Activated T-cell treated with anti-CD3 and anti-CD28 coated beads, Interleukin-2, amount 50 U/mL, for 4 hours (primary cell): ENCODE results near the gene TNFRSF8. TPM values are rescaled to one million over a fixed set of nuclear protein-coding genes. Genes with fewer than 3 reads are reported as not detected.

Source experiments
- ATAC-seq, 2 donors: fragments of 200-7000 bp; cut with Tn5 transposase; one replicate each; pipeline ENCODE4 v1.10.0; 2021
- DNase-seq: peaks from one replicate; pipeline ENCODE4 v3.0.0-alpha.2; 2020
- H3K27me3 Mint-ChIP-seq: one replicate; pipeline ENCODE4 v1.8.0; 2021; ENCODE audit warnings: low read depth, mixed read lengths
- H3K36me3 Mint-ChIP-seq: one replicate; pipeline ENCODE4 v1.8.0; 2022; ENCODE audit warnings: mixed read lengths; ENCODE audit not compliant: insufficient read depth
- H3K4me1 Mint-ChIP-seq: one replicate; pipeline ENCODE4 v1.8.0; 2021; ENCODE audit warnings: low read depth, mixed read lengths
- H3K4me3 Mint-ChIP-seq: one replicate; pipeline ENCODE4 v1.8.0; 2021; ENCODE audit warnings: mild to moderate bottlenecking, moderate library complexity, mixed read lengths
- H3K9me3 Mint-ChIP-seq: one replicate; pipeline ENCODE4 v1.8.0; 2021; ENCODE audit warnings: mixed read lengths
- total RNA-seq, 3 donors: library from RNA; stranded (reverse); gene quantifications; one replicate each; pipeline ENCODE4 v1.2.1, GENCODE V29; 2021

TNFRSF8 gene
- total RNA-seq, 3 donors from 2014 or later = 13.7 to 17.5 (median 14.9) TPM

- Mint-ChIP-seq H3K4me3 (peak overlapping the region; percentile 24), H3K9me3 (no peaks in the 10 kb centered on the region)
- peak; percentile 78 to 82 for ATAC-seq
These were observed 98.8 kb downstream of the TNFRSF8 start for GRCh38 chr1:12161662-12162458.

DNA sequence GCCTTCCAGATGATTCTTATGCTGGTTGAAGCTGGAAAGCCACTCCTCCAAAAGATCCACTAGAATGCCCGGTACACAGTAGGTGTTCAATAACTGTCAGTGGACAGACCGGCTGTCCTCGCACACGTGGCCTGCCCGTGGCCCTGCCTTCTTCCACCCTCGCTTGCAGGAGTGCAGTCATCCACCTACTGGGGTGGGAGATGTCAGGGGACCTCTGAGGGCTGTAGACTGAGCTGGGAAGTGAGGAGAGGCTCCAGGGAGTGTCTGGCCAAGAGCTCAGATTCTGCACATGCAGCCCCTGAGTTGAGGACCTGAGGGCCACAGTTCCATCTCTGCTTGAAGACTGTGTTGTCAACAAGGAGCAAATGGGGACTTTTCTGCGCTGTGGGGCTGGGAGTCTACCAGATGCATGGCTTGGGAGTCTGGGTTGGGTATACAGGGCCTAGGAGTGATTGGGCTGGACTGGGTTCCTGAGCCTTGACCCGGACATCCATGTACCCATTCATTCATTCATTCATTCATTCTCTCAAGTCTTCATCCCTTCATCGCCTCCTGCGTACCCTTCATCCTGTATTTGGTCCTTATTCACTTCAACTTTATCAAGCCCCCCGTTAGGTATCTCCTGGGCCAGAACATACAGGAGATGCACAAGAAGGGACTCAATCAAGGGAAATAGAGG lies 99.5 kb downstream of the TNFRSF8 start:
- Mint-ChIP-seq H3K4me3 (peak overlapping the region; percentile 26), H3K27me3 (no peaks in the 10 kb centered on the region), H3K9me3 (no peaks in the 10 kb centered on the region), H3K36me3 (peaks cover 2% of the 10 kb centered on the region), H3K4me1 (peaks cover 64% of the 10 kb centered on the region)
- no peak for DNase-seq
- no peak for ATAC-seq

More at GRCh38 chr1:12161662-12162458, 98.8 kb downstream of the TNFRSF8 start:
- peak; percentile 67 for DNase-seq
- Mint-ChIP-seq H3K27me3 (no peaks in the 10 kb centered on the region), H3K4me1 (peaks cover 69% of the 10 kb centered on the region), H3K36me3 (no peaks in the 10 kb centered on the region)

DNA sequence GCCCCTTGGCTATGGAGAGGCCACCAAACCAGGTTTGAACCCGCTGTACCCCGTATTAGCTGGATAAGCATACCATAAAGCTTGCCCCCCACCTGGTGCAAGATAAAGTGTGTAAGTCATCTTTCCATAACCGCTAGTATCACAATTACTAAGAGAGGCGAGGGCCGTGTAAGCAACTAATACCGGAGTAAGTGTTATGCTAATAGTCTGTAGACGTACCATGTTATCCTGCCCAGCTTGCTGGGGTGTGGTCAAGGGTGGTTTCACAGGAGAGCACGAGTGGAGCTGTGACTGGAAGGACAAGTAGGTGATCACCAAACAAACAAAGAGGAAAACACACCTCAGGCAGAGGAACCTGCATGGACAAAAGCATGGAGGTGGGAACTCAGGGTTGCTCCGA lies 100.1 kb downstream of the TNFRSF8 start:
- H3K36me3 Mint-ChIP-seq = peaks cover 6% of the 10 kb centered on the region
- no peaks in the 10 kb centered on the region for H3K9me3 Mint-ChIP-seq
- no peaks in the 10 kb centered on the region for H3K27me3 Mint-ChIP-seq
- ATAC-seq (no peak), DNase-seq (no peak)
- H3K4me1 Mint-ChIP-seq = peaks cover 63% of the 10 kb centered on the region
- H3K4me3 Mint-ChIP-seq = no peak overlapping the region

- Mint-ChIP-seq H3K4me1 (peaks cover 61% of the 10 kb centered on the region), H3K36me3 (peaks cover 12% of the 10 kb centered on the region)
- no peak for DNase-seq
These were observed 101.1 kb downstream of the TNFRSF8 start for GRCh38 chr1:12164210-12164609.

DNA sequence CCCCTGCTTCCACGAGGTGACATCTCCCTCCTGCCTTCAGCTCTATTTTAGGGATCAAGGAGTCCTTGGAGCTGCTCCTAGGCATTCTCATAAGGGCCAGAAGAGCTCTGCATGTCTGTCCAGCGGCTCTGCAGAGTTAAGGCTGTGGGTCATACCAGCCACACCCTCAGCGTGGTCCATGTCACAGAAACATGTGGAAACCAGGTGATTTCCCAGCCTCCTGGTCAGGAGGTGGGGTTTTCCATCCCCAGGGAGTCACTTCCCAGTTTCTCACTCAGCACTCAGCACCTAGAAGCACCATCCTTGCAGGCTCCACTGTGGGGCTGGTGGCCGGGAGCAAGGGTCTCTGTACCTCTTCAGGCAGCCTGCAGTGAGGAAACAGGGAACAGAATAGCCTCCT lies 102.2 kb downstream of the TNFRSF8 start:
- H3K36me3 Mint-ChIP-seq = peaks cover 21% of the 10 kb centered on the region
- H3K27me3 Mint-ChIP-seq = no peaks in the 10 kb centered on the region
- no peak overlapping the region for H3K4me3 Mint-ChIP-seq
- DNase-seq (no peak), ATAC-seq (no peak)
- H3K4me1 Mint-ChIP-seq = peaks cover 67% of the 10 kb centered on the region
- no peaks in the 10 kb centered on the region for H3K9me3 Mint-ChIP-seq

More at GRCh38 chr1:12164210-12164609, 101.1 kb downstream of the TNFRSF8 start:
- Mint-ChIP-seq H3K9me3 (no peaks in the 10 kb centered on the region), H3K27me3 (no peaks in the 10 kb centered on the region), H3K4me3 (no peak overlapping the region)
- ATAC-seq = no peak

GRCh38 chr1:12166834-12167492 lies 103.9 kb downstream of the TNFRSF8 start, which contains the start of gene TNFRSF1B:
TNFRSF1B (plus strand) TSS chr1:12166991; CDS start chr1:12167092, 101 bp downstream.
- no peaks in the 10 kb centered on the region for H3K27me3 Mint-ChIP-seq
- H3K4me1 Mint-ChIP-seq = peaks cover 64% of the 10 kb centered on the region
- ATAC-seq (peak; percentile 72 to 74), DNase-seq (peak; percentile 70)
- peaks cover 30% of the 10 kb centered on the region for H3K36me3 Mint-ChIP-seq
- peak within 1 kb of the TSS; percentile 100 for H3K4me3 Mint-ChIP-seq
- peaks cover 5% of the 10 kb centered on the region for H3K9me3 Mint-ChIP-seq

- no peaks in the 10 kb centered on the region for H3K27me3 Mint-ChIP-seq
- H3K4me3 Mint-ChIP-seq = peak overlapping the region; percentile 100
- H3K9me3 Mint-ChIP-seq = peaks cover 5% of the 10 kb centered on the region
- peaks cover 34% of the 10 kb centered on the region for H3K36me3 Mint-ChIP-seq
- DNase-seq = no peak
- H3K4me1 Mint-ChIP-seq = peaks cover 64% of the 10 kb centered on the region
- ATAC-seq = peak; percentile 20
These were observed 104.7 kb downstream of the TNFRSF8 start for GRCh38 chr1:12167493-12168429.

DNA sequence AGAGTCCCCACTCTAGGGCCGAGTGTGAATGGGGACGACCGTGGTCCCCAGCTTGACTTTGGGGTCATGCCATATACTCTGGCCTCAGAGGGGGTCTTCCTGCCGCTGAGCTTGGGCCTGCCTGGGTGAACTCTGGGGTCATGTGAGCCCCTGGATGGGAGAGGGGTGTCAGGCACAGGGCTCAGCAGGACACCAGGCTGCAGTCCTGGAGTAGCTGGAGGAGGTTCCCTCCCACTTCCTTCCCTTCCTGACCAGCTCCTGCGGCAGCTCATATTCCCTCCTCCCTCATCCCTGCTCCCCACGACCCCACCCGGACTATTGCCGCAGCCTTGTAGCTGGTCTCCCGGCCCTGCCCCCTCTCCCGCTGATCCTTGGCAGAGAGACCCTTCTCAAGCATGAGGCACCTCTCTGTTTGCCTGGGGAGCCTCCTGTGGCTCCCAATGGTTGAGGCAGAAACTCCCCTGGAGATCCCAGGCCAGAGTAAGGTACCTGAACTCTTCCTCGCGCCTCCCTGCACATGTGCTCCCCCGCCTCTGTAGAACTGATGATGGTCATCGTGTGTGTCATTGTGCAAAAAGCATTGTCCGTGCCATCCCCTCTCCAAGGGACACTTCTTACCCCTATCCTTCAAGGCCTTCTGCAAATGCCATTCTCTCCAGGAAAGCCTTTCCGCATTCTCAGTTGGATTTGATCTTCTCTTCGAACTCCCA lies 105.5 kb downstream of the TNFRSF8 start:
- Mint-ChIP-seq H3K36me3 (peaks cover 35% of the 10 kb centered on the region), H3K27me3 (no peaks in the 10 kb centered on the region), H3K9me3 (peaks cover 5% of the 10 kb centered on the region), H3K4me1 (peaks cover 64% of the 10 kb centered on the region), H3K4me3 (peak overlapping the region; percentile 100)
- ATAC-seq (no peak), DNase-seq (no peak)

DNA sequence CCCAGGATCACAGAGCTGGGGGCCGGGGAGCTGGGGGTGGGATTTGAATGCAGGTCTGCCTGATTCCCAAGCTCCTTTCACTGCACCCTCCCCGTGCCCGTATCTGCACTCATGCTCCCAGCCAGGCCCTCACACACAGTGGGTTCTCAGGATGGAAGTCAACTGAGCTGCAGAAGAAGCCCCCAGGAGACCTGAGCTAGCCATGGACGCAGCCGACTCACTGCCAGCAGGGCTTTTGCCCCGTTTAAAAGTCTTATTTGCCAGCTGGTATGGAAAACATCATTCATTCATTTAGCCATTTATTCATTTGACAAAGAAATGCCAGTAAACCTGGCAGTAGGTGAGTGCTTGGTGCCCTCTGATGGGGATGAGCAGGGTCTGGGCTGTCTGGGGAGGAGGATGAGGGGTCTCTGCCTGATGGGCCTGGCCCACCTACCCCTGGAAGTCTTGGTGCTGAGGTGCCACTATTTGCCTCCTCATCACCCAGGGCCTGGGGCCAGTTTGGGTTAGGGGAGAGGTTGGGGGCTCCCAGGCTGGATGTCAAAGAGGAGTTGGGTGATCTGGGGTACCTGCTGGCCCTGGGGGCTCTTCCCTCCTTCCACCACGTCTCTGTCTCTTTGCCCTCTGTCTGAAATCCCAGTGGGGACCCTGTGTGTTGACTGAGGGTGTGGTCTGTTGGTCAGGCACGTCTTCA lies 106.5 kb downstream of the TNFRSF8 start:
- Mint-ChIP-seq H3K36me3 (peaks cover 36% of the 10 kb centered on the region), H3K4me3 (peak overlapping the region; percentile 100)

GRCh38 chr1:12170263-12170671 lies 107.2 kb downstream of the TNFRSF8 start:
- peaks cover 76% of the 10 kb centered on the region for H3K4me1 Mint-ChIP-seq
- H3K4me3 Mint-ChIP-seq = peak overlapping the region; percentile 100
- H3K27me3 Mint-ChIP-seq = no peaks in the 10 kb centered on the region
- H3K36me3 Mint-ChIP-seq = peaks cover 36% of the 10 kb centered on the region
- peaks cover 5% of the 10 kb centered on the region for H3K9me3 Mint-ChIP-seq
- DNase-seq (no peak), ATAC-seq (no peak)

More for the DNA sequence above, 106.5 kb downstream of the TNFRSF8 start:
- no peak for DNase-seq
- H3K4me1 Mint-ChIP-seq = peaks cover 69% of the 10 kb centered on the region
- peaks cover 5% of the 10 kb centered on the region for H3K9me3 Mint-ChIP-seq
- H3K27me3 Mint-ChIP-seq = no peaks in the 10 kb centered on the region
- no peak for ATAC-seq

DNA sequence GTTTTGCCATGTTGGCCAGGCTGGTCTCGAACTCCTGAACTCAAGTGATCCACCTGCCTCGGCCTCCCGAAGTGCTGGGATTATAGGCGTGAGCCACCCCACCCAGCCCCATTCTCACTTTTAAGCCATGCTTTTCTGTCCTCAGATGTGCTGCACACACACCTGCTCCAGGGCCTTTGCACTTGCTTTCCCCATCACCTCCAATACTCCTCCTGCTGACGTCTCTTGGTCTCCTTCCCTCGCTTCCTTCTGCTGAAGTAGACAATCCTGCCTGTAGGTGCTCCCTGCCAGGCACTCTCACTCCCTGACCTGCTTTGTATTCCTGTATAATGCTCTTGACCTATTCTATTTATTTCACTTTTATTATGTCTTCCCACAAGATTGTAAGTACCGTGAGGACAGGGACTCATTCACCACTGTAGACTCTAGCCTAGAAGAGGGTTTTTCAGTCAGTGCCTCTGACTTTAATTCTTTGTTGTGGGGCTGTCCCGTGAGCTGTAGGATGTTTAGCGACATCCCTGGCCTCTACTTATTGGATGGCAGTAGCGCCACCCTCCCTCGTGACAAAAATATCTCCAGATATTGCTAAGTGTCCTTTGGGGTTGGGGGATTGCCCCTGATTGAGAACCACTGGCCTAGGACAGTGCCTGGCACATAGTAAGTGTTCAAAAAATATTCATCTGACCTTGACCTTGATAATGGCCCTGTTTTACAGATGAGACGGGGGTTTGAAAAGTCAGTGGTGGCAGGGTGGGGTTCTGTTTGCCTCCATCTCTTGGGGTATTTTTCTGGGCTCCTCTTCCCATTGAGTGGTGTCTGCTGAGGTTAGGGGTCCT lies 108.3 kb downstream of the TNFRSF8 start:
- peaks cover 38% of the 10 kb centered on the region for H3K36me3 Mint-ChIP-seq
- DNase-seq (no peak), ATAC-seq (peak in 1 of 2 donors; percentile 10)
- peaks cover 5% of the 10 kb centered on the region for H3K9me3 Mint-ChIP-seq
- peaks cover 85% of the 10 kb centered on the region for H3K4me1 Mint-ChIP-seq
- no peaks in the 10 kb centered on the region for H3K27me3 Mint-ChIP-seq
- peak overlapping the region; percentile 80 for H3K4me3 Mint-ChIP-seq
